ENCODE results near the gene TNFRSF21.

TNFRSF21 gene

DNA sequence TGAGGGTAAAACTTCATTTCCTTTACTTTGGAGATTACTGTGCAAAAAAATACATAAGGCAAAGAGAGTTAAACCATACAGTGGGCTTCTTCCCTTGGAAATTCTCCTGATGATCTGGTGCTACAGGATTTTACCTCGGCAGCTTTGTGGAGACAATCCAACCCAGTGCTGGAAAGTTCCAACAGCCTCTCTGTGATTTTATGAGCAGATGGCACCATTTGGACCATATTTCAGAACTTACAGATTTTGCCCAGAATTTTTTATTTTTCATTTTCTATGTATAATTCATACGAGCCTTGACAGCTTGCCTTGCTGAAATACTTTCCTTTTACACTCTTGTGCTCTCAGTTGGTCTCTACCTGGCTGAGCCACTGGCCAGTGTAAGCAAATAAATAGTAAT is 43.3 kb upstream of the TNFRSF21 start:
- H3K4me1 ChIP-seq (ENCODE audit: control insufficient read depth in 1 of 2, insufficient read depth in 1 of 2, low read depth in 1 of 2, low read length in 1 of 2) = peaks cover 0 to 19% of the 10 kb centered on the region in 2 experiments
- H3K36me3 ChIP-seq = no peaks in the 10 kb centered on the region
- no peaks in the 10 kb centered on the region for H3K9me3 ChIP-seq
- no peaks in the 10 kb centered on the region for H3K27me3 ChIP-seq
- TF ChIP-seq, protein P1, sequence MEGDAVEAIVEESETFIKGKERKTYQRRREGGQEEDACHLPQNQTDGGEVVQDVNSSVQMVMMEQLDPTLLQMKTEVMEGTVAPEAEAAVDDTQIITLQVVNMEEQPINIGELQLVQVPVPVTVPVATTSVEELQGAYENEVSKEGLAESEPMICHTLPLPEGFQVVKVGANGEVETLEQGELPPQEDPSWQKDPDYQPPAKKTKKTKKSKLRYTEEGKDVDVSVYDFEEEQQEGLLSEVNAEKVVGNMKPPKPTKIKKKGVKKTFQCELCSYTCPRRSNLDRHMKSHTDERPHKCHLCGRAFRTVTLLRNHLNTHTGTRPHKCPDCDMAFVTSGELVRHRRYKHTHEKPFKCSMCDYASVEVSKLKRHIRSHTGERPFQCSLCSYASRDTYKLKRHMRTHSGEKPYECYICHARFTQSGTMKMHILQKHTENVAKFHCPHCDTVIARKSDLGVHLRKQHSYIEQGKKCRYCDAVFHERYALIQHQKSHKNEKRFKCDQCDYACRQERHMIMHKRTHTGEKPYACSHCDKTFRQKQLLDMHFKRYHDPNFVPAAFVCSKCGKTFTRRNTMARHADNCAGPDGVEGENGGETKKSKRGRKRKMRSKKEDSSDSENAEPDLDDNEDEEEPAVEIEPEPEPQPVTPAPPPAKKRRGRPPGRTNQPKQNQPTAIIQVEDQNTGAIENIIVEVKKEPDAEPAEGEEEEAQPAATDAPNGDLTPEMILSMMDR (IDR thresholded peaks at IDR 0.05) = no peak
- H3K27ac ChIP-seq = no peak overlapping the region
- no peak overlapping the region for H3K4me3 ChIP-seq (ENCODE audit: low read depth in 1 of 2, low read length in 1 of 2)

DNA sequence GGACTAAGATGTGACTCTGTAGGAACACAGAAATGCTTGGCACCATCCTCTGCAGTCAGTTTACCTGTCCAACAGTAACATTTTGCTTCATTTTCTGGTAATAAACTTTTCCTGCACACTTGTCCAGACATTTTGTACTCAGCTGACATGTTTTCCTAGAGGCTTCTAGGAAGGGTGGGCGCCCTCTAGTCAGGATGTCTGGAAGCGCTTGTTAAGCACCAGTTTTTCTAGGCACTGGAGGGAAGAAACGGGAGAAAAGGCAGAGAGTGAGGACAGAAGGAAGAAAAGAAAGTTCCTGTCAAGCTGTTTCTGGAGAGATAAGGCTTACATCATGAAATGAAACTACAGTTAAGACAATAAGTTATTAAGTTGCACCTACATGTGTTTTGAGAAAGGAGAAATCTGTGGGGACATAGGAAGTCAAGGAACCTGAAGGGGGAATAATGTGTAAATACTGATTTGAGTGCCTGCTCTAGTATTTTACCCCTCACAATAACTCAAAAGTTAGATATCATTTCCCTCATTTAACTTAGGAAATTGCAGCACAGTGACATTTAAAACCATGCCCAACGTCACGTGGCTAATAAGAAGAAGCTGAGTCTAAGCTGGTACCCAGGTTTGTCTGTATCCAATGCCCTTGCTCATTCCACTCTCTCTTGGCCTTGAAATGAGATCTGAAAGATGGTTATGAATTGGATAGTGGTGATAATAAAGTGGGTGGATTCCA is 42.7 kb upstream of the TNFRSF21 start:
- peaks cover 0 to 19% of the 10 kb centered on the region in 2 experiments for H3K4me1 ChIP-seq (ENCODE audit: control insufficient read depth in 1 of 2, insufficient read depth in 1 of 2, low read depth in 1 of 2, low read length in 1 of 2)
- no peaks in the 10 kb centered on the region for H3K36me3 ChIP-seq
- H3K27ac ChIP-seq = no peak overlapping the region
- TF ChIP-seq, protein P1 (IDR thresholded peaks at IDR 0.05) = no peak
- no peak overlapping the region for H3K4me3 ChIP-seq (ENCODE audit: low read depth in 1 of 2, low read length in 1 of 2)
- no peaks in the 10 kb centered on the region for H3K27me3 ChIP-seq
- no peaks in the 10 kb centered on the region for H3K9me3 ChIP-seq

DNA sequence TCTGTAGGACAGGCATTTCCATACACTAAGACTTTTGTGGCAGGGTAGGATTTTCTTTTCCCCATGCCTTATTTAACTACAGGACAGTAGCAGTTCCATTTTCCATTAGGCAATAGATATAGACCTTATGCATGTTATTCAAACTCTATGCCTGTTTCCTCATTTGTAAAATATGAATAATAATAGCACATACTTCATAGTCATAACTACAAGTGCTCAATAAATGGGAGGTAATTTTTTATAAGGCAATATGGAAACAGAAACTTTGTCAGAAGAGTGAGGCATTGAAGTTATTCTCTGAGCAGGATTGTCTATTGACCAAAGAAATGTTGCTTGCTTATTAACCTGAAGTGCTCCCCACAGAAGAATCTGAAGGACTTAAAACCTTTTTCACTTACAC is 41.9 kb upstream of the TNFRSF21 start:
- Histone ChIP-seq H3K4me3 (ENCODE audit: low read depth in 1 of 2, low read length in 1 of 2) (no peak overlapping the region), H3K9me3 (no peaks in the 10 kb centered on the region), H3K4me1 (ENCODE audit: control insufficient read depth in 1 of 2, insufficient read depth in 1 of 2, low read depth in 1 of 2, low read length in 1 of 2) (peaks cover 0 to 19% of the 10 kb centered on the region in 2 experiments), H3K27ac (no peak overlapping the region), H3K27me3 (no peaks in the 10 kb centered on the region), H3K36me3 (no peaks in the 10 kb centered on the region)
- TF ChIP-seq, protein P1 (IDR thresholded peaks at IDR 0.05) = no peak

DNA sequence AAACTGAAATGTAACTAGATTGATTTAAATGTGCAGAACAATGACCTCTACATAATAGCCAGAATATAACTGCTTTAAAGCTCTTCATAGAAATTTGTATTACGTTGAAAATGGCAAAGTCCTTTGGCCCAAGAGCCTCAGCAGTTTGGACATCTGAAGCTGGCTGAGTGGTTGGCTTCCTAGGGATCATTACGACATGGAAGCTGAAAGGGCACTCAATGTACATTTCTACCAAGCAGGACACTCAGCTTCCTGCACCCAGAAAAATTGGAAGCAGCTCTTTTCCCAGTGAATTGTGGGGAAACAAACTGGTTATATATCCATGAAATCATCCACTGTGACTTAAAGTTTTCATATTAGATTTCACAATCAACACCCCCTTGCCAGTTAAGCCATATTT is 40.2 kb upstream of the TNFRSF21 start:
- peaks cover 0 to 19% of the 10 kb centered on the region in 2 experiments for H3K4me1 ChIP-seq (ENCODE audit: control insufficient read depth in 1 of 2, insufficient read depth in 1 of 2, low read depth in 1 of 2, low read length in 1 of 2)
- H3K4me3 ChIP-seq (ENCODE audit: low read depth in 1 of 2, low read length in 1 of 2) = no peak overlapping the region
- TF ChIP-seq, protein P1 (IDR thresholded peaks at IDR 0.05) = no peak
- no peaks in the 10 kb centered on the region for H3K27me3 ChIP-seq
- H3K36me3 ChIP-seq = no peaks in the 10 kb centered on the region
- H3K27ac ChIP-seq = no peak overlapping the region
- H3K9me3 ChIP-seq = no peaks in the 10 kb centered on the region

DNA sequence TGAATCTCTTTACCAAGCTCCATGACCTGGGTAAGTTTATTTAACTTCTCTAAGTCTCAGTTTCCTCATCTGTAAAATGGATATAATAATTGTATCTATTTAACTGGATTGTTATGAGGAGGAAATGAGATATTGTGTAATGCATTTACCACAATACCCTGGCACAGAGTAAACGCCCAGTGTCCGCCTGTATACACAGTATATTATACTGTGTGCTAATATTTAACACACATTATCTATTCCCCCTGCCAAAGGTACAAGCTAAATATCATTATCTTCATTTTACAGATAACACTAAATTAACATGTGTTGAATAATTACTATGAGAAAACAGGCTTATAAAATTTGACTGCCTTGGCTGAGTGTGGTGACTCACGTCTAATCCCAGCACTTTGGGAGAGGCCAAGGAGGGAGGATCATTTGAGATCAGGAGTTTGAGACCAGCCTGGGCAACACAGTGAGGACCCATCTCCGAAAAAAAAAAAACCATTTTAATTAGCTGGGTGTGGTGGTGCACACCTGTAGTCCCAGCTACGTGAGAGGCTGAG is 38.7 kb upstream of the TNFRSF21 start:
- Histone ChIP-seq H3K27ac (no peak overlapping the region), H3K4me3 (ENCODE audit: low read depth in 1 of 2, low read length in 1 of 2) (no peak overlapping the region)
- TF ChIP-seq, protein P1 (IDR thresholded peaks at IDR 0.05) = no peak

More for the DNA sequence above, 38.7 kb upstream of the TNFRSF21 start:
- peaks cover 0 to 10% of the 10 kb centered on the region in 2 experiments for H3K4me1 ChIP-seq (ENCODE audit: control insufficient read depth in 1 of 2, insufficient read depth in 1 of 2, low read depth in 1 of 2, low read length in 1 of 2)
- H3K36me3 ChIP-seq = no peaks in the 10 kb centered on the region
- H3K9me3 ChIP-seq = no peaks in the 10 kb centered on the region
- no peaks in the 10 kb centered on the region for H3K27me3 ChIP-seq

Data from neutrophil (primary cell).